GM18508 (cell line): ENCODE results near the gene C11orf97.
A peak's percentile ranks its signal among the peaks of the same experiment; 100 is the strongest.
"Not testable (repeated sequence)": the region's sequence is repeated elsewhere in the genome, so short reads cannot be mapped to it uniquely, and the experiment has no call there.

ENCODE experiments used
- ATAC-seq: cut with Tn5 transposase; IDR thresholded peaks from one replicate; pipeline ENCODE4 v1.9.1; 2021; ENCODE audit warnings: moderate number of reproducible peaks; ENCODE audit not compliant: insufficient read depth, unreplicated experiment

Gene C11orf97, protein sequence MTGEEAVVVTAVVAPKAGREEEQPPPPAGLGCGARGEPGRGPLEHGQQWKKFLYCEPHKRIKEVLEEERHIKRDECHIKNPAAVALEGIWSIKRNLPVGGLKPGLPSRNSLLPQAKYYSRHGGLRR

DNA sequence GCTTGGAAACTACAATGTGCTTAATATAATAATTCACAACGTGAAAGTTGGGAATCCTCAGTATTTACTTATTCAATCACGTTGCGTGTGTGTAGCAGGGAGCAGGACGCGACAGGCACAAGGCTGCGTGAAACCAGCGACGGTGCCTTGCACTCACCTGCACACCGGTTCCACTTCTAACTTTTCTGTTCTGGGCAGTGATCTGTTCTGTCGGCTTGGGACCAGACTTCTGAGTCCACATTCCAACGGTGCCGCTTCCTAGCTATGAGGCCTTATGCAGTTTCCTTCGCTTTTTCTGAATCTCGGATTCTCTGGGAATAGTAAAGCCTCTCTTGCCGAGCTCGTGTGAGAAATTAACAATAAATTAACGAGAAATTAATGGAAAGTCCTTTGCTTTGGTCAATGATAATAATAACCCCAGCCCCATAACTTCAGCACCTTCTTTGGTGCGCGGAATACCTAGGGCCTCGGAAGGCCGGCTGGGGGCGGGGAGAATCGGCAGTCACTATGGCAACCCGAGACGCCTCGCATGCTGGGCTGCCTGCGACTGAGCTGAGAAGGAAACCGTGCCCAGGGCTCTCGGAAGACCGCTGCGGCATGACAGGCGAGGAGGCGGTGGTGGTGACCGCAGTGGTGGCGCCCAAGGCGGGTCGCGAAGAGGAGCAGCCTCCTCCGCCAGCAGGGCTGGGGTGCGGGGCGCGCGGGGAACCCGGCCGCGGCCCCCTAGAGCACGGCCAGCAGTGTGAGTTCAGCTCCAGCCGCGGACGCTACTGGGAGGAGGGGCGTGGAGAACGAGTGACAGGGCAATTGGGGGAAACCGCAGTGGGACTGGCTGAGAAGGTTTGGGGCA is at the start of gene C11orf97:
Gene C11orf97, plus strand, starts transcription at position 530 of the 850 bp plus-strand sequence. Its CDS starts 68 bp downstream, at position 598.
- peak; percentile 50 for ATAC-seq

DNA sequence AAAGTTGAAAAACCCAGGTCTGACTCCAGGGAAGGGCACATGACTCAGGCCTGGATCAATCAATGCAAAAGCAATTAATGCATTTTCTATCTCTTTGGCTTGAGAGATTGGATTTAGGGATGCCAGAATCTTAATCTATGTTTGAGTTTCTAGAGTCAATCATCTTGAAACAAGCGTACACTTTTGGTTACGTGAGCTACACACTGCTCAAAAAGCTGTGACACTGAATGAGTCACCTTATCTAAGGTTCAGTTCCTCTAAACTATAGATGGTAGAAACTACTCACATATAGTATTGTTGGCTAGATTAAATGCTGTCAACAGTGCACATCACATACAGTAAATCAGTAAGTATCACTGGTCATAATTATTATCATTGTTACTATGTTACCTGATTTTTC is 42.8 kb upstream of the C11orf97 start:
- peak; percentile 72 for ATAC-seq

DNA sequence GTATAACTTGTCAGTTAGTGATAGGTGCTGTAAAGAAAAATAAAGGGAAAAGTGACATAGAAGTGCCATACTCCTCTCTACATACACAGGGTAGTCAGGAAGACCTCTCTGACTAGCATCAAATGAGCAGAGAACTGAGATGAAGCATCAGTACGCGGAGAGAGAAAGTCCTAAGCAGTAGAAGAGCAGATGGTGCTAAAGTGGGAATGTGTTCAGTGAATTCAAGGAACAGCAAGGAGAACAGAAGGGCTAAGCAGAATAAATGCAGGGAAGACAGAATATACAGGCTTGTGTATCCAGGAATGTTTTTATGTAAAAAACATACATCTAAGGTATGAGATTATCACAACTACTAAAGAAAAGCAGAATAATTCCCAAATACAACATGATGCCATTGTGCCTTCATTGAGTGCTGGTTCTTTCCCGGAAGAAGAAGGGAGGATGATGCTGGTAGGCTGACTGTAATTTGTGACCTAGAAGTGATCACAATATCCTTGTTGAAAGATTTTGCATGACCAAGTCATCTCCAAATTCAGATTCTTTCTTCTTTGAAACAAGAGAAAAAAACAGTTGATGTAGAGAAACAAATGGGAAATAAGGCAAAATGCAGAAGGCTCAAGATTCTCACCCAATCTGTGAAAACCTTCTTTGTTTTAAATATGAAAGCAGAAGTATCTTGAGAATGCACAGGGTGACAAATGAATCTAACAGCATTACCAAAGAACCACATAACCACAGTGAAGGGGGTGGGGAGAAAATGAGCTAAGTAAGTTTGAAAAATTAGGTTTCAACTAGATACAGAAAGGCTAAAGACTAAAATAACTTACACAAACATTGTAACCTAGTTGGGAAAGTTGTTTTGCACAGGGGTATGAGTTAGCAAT is 39.1 kb upstream of the C11orf97 start:
- ATAC-seq = peak; percentile 86

DNA sequence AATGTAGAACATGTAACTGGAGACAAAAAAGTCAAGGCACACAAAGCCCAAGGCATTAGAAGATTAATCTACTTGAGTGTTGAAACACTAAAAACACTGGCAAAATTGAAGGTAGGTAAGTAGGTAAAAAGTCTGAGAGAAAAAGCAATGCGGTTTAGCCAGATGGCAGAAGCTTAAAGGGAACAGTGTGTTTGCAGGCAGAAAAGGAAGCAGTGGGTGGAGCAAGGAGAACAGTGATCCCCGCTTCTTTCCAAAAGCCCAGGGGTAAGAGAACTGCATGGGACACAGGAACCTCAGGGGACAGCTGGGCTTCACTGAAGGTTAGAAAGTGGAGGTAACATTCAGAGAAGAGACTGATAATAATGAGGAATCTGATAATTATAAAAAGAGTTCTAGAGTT is 34.6 kb upstream of the C11orf97 start:
- ATAC-seq = no peak

DNA sequence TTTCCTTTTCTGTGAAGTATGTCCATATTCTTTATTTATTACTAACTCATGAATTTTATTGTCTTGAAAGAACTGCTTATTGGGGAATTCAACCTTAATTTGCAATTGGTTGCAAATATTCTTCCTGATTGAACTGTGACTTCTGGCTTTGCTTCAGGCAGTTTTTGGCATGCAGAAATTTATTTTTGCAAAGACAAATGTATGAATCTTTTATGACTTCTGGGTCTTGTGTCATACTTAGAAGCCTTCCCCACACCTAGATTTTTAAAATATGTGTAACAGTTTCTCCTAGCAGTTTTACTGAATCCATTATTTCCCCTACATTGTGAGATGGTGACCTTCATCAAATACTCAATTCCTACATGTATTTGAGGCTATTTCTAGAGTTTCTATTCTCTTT is 30.9 kb upstream of the C11orf97 start:
- no peak for ATAC-seq

DNA sequence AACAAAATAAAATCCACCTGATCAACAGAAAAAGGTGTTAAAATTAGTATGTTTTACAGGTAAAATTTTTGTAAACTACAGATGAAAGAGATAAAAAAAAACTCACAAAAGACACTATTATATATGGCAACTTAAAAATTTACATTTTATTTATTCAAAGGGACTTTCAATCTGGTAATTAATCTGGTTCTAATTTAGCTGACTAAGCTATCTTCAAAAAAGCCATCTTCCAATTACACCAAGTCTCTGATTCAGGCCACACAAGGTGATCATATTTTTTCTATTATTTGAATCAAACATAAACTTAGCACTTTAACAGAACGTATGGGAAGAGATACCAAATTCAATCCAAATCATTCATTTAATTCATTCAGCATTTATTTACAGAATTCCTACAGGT is 26.2 kb upstream of the C11orf97 start:
- ATAC-seq = no peak

DNA sequence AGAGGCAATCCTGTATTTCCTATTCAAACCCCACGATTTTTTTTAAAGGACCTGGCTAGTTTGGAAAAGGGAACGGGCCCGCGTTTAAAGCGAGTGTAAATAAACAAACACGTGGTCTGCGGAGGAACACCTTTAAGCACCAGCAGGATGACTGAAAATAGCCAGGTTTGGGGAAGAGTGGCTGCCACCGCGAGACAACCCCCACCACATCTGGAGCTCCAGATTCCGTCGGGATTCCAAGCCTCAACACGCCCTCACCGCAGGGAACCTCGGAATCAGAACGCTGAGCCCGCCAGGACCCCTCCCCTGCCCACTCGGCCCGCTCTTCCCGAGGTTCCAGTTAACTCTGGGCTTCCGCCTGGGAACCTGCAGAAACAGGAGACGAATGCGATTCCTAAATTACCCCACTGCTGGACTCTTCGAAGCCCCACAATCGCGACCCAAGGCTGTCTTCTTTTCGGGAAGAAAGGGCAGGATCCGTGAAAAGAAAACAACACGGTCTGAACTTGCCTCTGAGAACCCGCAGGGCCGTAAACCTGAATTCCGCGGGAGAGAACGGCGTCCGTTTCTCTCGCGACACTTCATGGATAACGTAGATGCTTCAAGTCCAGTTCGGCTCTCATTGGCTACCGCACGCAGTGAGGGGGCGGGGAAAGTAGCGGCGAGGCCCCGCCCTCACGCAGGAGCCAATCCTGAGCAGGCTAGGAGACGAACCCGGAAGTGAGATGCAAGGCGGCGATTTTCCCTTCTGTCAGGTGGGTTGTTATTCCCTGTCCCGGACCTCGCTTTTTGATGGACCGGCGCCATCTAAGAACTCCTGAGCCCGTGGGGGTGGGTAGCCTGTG is 18.8 kb upstream of the C11orf97 start, which contains the start of the genes ANKRD49 and MRE11:
Gene ANKRD49, plus strand, starts transcription at position 704 of the 845 bp plus-strand sequence. CDS start 2,710 bp downstream, outside the sequence.
Gene MRE11, minus strand, starts transcription at position 564 of the 845 bp plus-strand sequence. CDS start 1,043 bp downstream, outside the sequence.
- ATAC-seq = peak; percentile 99

DNA sequence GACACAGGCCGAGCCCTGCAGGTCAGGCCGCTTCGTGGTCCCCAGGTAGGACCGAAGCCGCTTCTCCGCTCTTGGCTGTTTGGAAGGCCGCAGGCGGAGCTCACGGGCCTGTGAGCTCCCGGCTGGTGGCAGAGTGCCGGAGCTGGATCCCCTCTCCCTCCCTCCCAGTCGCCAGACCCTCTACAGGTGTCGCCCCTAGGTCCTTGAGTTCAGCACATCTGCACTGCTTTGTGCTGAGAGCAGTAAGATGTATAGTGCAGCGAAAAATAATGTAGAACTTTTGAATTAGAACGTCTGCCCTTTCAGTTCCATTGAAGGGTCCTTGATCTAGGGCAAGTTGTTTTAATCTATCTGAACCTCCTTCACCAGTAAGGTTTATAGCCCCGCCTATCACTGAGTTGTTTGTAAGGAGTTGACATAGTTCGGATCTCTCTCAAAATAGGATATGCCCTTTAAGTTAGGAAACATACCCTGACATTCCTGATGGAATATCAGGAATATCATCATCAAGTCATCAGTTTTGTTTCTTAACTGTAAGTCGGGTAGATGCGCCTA is 18.1 kb upstream of the C11orf97 start:
- peak; percentile 30 for ATAC-seq

DNA sequence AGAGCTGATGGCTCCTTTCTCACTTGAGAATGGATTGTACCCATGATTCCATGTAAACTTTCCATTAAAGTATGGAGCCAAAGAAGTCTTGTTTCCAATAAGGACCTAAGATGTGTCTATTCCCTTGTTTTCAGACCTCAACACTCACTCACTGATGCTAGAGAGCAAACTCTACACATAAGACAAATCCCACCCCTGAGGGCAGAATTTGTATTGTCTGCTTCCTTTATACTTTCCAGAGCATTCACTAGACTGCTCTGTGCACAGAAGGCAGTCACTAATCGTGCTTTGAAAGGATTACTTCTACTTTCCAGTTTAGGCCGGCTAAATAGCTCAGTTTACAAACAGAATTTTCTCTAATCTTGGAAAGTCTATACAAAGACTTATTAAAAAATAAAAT is 12.1 kb upstream of the C11orf97 start:
- no peak for ATAC-seq

DNA sequence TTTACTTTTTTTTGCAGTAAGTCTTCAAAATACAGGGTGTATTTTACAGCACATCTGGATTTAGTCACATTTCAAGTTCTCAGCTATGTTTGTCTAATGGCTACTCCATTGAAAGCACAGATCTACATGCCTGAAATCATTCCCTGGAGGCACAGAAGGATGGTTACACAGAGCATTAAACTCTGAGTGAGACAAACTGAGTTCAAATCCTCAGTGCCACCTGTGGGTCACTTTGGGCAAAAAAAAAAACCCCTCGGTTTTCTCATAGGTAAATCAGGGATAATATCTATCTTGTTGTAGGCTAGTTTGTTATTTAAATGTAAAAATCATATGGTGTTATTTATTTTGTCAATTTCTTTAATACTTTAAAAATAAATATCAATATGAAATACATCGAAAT is 10.7 kb upstream of the C11orf97 start:
- ATAC-seq = no peak

DNA sequence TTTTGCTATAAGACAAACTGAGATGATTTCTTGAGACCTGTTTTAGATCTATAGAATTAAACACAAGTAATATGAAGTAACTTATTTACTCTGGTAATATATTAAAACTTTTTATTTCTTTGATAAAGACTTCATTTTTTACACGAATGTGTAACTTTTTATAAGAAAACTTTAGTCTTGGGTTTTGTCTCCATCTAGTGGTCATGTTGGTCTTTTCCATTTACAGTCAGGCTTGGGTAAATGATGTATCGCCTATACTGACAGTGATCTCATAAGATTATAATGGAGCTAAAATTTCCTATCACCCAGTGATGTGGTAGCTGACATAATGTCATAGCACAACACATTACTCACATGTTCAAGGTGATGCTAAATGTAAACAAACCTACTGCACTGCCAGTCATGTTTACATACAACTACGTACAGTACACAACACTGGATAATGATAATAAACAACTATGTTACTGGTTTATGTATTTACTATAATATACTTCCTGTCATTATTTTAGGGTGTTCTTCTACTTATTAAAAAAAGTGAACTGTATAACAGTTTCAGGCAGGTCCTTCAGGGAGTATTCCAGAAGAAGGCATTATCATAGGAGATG is 7.5 kb upstream of the C11orf97 start:
- no peak for ATAC-seq

DNA sequence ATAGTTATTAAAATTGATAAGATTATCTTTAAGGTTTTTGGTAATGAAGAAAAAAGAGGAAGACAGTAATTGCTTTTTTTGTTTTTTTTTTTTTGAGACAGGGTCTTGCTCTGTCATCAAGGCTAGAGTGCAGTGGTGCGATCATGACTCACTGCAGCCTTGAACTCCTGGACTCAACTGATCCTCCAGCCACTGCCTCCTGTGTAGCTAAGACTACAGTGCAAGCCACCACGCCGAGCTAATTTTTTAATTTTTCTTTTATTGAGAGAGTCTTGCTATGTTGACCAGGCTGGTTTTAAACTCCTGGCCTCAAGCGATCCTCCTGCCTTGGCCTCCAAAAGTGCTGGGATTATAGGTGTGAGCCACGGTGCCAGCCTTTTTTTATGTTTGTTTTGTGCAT is 5.7 kb upstream of the C11orf97 start:
- not testable (repeated sequence) for ATAC-seq

DNA sequence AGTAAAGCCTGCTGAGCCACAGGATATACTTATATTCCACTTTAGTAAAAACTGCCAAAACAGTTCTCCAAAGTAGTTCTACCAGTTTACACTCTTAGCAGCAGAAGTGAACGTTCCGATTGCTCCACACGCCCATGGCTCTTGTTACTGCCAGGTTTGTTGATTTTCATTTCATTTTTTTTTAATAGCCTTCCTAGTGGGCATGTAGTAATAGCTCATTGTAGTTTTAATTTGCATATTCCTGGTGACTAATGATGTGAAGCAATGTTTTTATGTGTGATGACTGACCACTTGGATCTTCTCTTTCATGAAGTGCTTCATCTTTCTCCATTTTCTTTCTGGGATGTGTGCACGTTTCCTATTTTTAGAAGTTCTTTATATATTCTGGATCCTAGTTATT is 4.8 kb upstream of the C11orf97 start:
- ATAC-seq = no peak

DNA sequence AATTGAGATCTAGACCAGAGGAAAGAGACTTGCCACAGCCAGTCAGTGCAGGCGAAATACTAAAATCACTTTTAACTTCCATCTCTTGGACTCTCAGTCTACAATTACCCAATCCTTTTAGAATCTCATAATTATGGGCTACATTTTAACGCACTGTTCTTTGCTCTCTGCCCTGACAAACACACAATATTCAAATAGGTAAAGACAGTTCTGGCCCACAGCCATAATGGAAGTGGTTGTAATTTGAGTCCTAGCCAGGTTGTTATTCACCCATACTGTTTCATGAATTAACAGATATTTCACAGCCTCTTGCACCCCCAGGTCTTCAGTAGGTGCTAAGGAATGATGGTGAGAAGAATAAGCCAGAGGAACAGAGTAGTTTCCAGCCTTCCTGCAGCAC is 830 bp downstream of the C11orf97 start:
- ATAC-seq = no peak

DNA sequence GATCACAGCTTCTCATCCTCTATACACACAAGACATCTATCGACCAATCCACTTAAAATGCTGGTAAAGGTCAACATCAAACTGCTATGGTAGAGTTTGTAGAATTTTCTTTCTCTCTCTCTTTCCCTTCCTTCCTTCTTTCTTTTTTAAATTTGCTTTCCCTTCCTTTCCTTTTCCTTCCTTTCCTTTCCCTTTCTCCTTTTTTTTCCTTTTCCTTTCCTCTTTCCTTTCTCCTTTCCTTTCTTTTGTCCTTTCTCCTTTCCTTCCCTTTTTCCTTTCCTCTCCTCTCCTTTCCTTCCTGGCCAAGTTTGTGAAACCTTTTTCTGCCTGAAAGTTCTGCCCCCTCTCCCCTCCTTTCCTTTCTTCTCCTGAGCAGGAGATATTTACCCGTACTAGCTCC is 3.1 kb downstream of the C11orf97 start:
- no peak for ATAC-seq

DNA sequence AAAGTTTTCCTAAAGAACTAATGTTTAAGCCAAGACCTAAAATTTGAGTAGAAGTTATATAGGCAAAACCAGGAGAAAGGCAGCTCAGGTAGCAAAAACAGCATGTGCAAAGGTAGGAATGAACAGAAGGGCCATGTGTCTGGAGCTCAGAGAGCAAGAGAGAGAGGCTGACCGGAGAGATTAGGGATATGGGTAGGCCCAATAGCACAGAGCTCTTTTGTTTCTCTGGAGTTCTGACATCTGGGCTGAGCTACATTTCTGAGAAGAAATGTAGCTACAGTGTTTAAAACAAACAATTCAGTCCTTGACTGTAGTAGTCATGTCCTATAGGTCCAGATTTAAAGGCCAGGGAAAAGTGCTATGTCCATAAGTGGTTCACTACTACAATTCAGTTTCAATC is 4.5 kb downstream of the C11orf97 start:
- no peak for ATAC-seq

DNA sequence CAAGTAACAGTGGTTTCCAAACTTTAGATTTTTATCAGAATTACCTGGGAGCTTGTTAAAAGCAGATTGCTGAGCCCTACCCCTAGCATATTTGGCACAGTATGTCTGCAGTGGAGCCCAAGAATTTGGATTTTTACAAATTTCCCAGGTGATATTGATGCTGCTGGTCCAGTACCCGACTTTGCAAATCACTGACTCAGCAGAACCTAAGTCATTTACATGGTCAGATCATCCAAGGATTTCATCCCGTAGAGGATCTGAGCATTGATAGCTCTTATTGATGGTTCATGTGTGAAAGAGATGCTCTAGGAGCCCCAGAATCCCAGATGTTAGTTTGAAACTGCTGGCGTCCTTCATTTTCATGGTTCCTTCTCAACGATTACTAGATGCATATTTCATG is 6.0 kb downstream of the C11orf97 start:
- ATAC-seq = no peak

DNA sequence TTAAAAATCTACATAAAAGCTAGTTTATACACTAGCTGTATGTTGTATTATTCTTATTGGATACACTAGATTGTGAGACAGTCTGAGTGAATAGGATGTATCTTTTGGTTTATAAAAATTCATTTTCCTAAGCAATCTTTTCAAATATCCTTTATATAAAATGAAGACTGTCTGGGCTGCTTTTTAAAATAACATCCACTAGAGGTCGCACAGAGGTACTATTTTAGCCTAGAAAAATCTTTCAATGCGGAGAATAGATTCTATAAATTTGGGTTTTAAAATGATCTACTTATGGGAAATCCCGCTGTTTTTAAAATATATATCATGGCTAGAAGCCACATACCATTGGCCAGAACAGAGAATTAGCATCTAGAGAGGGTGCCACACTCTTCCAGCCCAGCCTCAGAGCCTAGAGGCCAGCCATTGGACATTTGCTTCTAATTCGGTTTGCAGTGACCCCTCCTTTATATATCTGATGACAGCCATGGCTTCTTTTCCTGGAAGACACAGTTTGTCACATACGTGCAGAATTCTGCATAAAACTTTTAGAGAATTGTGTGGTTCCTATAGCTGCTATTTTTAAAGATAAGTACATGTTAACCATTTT is 7.3 kb downstream of the C11orf97 start:
- no peak for ATAC-seq

DNA sequence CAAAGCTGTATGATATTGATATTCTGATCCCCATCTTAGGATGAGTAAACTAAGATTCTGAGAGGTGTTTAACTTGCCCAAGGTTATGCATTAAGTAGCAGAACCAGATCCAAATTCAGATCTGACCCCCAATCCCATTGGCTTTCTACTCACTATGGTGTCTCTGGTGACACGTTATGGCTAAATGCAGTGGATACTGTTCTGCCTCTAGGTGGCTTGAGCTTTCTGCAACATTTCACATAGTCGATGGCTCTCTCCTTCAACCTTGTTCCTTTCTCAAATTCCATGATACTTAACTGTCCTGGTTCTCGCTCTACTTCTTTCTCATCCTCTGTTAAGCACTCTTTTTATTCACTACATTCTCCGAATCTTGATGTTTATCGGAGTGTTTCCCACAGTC is 9.4 kb downstream of the C11orf97 start:
- ATAC-seq = no peak
